SU-DHL-6 (cell line): ENCODE data around the gene ITGB4.

ENCODE experiments used
- CTCF ChIP-seq: fragments of 200-600 bp; sonication (generic); IDR thresholded peaks from one replicate; pipeline ENCODE4 v1.5.1; 2017; ENCODE audit warnings: antibody characterized with exemption, mild to moderate bottlenecking, low read length, moderate library complexity; ENCODE audit not compliant: insufficient read depth, poor library complexity, severe bottlenecking
- EZH2phosphoT487 ChIP-seq: fragments of 200-600 bp; sonication (generic), shearing (Covaris generic); conservative IDR thresholded peaks from 2 replicates; pipeline ENCODE4 v1.6.1; 2018; ENCODE audit warnings: mild to moderate bottlenecking, antibody characterized with exemption, low read length, moderate library complexity, mixed read lengths

GRCh38 chr17:75767881-75768280 is 46.6 kb downstream of the ITGB4 start:
- TF ChIP-seq CTCF = no peak
- TF ChIP-seq EZH2phosphoT487 = no peak
